AG09309 (cell line): Measurements from ENCODE around the gene PTPRM.
A peak's percentile ranks its signal among the peaks of the same experiment; 100 is the strongest.

Experiments
- DNase-seq: peaks from one replicate; pipeline ENCODE4 v3.0.0-alpha.2; 2010; ENCODE audit warnings: low read depth
- H3K4me3 ChIP-seq: 2 replicates; pipeline ENCODE4 v1.5.1; 2011; ENCODE audit warnings: mild to moderate bottlenecking, low read depth, low read length, moderate library complexity; ENCODE audit not compliant: control insufficient read depth
- CTCF ChIP-seq: IDR thresholded peaks from 2 replicates; pipeline ENCODE4 v1.5.1; 2011; ENCODE audit warnings: mild to moderate bottlenecking, low read depth, low read length, inconsistent platforms; ENCODE audit not compliant: insufficient read depth, control insufficient read depth; ENCODE audit errors: missing control alignments

The PTPRM gene

GRCh38 chr18:8364385-8364784 is 797.3 kb downstream of the PTPRM start:
- no peak for TF ChIP-seq CTCF
- no peak for DNase-seq
- H3K4me3 ChIP-seq = no peak overlapping the region

- no peak for TF ChIP-seq CTCF
- no peak overlapping the region for H3K4me3 ChIP-seq
- no peak for DNase-seq
Observed at GRCh38 chr18:8365006-8365405, 797.9 kb downstream of the PTPRM start.

- no peak overlapping the region for H3K4me3 ChIP-seq
- no peak for DNase-seq
- TF ChIP-seq CTCF = no peak
Observed at GRCh38 chr18:8365528-8365927, 798.4 kb downstream of the PTPRM start.

- no peak overlapping the region for H3K4me3 ChIP-seq
- no peak for DNase-seq
- no peak for TF ChIP-seq CTCF
Observed at GRCh38 chr18:8366070-8366469, 799.0 kb downstream of the PTPRM start.

- no peak for DNase-seq
- TF ChIP-seq CTCF = no peak
- no peak overlapping the region for H3K4me3 ChIP-seq
Observed at GRCh38 chr18:8366656-8367055, 799.5 kb downstream of the PTPRM start.

GRCh38 chr18:8367217-8367988 is 800.3 kb downstream of the PTPRM start:
- no peak for DNase-seq
- peak overlapping the region; percentile 16; the same call in 1 of the 2 replicates for H3K4me3 ChIP-seq

More at GRCh38 chr18:8367217-8367988, 800.3 kb downstream of the PTPRM start:
- TF ChIP-seq CTCF = peak; percentile 32
